ENCODE data around the gene RXRA.

The RXRA gene

GRCh38 chr9:134325813-134326723 is at the start of gene RXRA:
TSS of gene RXRA (plus strand) at chr9:134326455. CDS start at chr9:134326632, 177 bp downstream.
- in situ Hi-C loops (cut with MboI; ENCODE audit: low sequenced_read_pairs) = no loop called here

- in situ Hi-C loops (cut with MboI; ENCODE audit: low sequenced_read_pairs) = no loop called here
These were observed 48.0 kb upstream of the RXRA start for GRCh38 chr9:134278286-134278685.

- in situ Hi-C loops (cut with MboI; ENCODE audit: low sequenced_read_pairs) = no loop called here
These were observed 47.1 kb upstream of the RXRA start for GRCh38 chr9:134278974-134279640.

GRCh38 chr9:134282138-134282650 is 44.1 kb upstream of the RXRA start:
- in situ Hi-C loops (cut with MboI; ENCODE audit: low sequenced_read_pairs) = no loop called here

- in situ Hi-C loops (cut with MboI; ENCODE audit: low sequenced_read_pairs) = no loop called here
These were observed 43.1 kb upstream of the RXRA start for GRCh38 chr9:134283111-134283515.

- in situ Hi-C loops (cut with MboI; ENCODE audit: low sequenced_read_pairs) = no loop called here
These were observed 42.5 kb upstream of the RXRA start for GRCh38 chr9:134283692-134284265.

- in situ Hi-C loops (cut with MboI; ENCODE audit: low sequenced_read_pairs) = no loop called here
These were observed 42.0 kb upstream of the RXRA start for GRCh38 chr9:134284273-134284672.

GRCh38 chr9:134284741-134285140 is 41.5 kb upstream of the RXRA start:
- in situ Hi-C loops (cut with MboI; ENCODE audit: low sequenced_read_pairs) = no loop called here

- in situ Hi-C loops (cut with MboI; ENCODE audit: low sequenced_read_pairs) = no loop called here
These were observed 40.9 kb upstream of the RXRA start for GRCh38 chr9:134285215-134285845.

GRCh38 chr9:134286471-134287245 is 39.6 kb upstream of the RXRA start:
- in situ Hi-C loops (cut with MboI; ENCODE audit: low sequenced_read_pairs) = no loop called here

GRCh38 chr9:134287591-134288491 is 38.4 kb upstream of the RXRA start:
- in situ Hi-C loops (cut with MboI; ENCODE audit: low sequenced_read_pairs) = no loop called here

GRCh38 chr9:134288746-134289145 is 37.5 kb upstream of the RXRA start:
- in situ Hi-C loops (cut with MboI; ENCODE audit: low sequenced_read_pairs) = no loop called here

- in situ Hi-C loops (cut with MboI; ENCODE audit: low sequenced_read_pairs) = no loop called here
These were observed 36.9 kb upstream of the RXRA start for GRCh38 chr9:134289241-134289875.

- in situ Hi-C loops (cut with MboI; ENCODE audit: low sequenced_read_pairs) = no loop called here
These were observed 35.4 kb upstream of the RXRA start for GRCh38 chr9:134290603-134291451.

- in situ Hi-C loops (cut with MboI; ENCODE audit: low sequenced_read_pairs) = no loop called here
These were observed 34.8 kb upstream of the RXRA start for GRCh38 chr9:134291452-134291881.

- in situ Hi-C loops (cut with MboI; ENCODE audit: low sequenced_read_pairs) = no loop called here
These were observed 34.0 kb upstream of the RXRA start for GRCh38 chr9:134291961-134292871.

GRCh38 chr9:134293031-134293521 is 33.2 kb upstream of the RXRA start:
- in situ Hi-C loops (cut with MboI; ENCODE audit: low sequenced_read_pairs) = no loop called here
